Posterior vena cava (tissue), 2 donors: Measurements from ENCODE around the gene CARD11. TPM values are rescaled to one million over a fixed set of nuclear protein-coding genes. Genes with fewer than 3 reads are reported as not detected.
"Not testable (repeated sequence)": the region's sequence is repeated elsewhere in the genome, so short reads cannot be mapped to it uniquely, and the experiment has no call there.

Experiments used
- DNase-seq: peaks from one replicate; pipeline ENCODE4 v3.0.0-alpha.2; 2020; ENCODE audit warnings: low spot score
- intact Hi-C, 2 donors: fragments of 100-400 bp; cut with DNase I; formaldehyde crosslinking; loops; one replicate each; pipeline versions ENCODE4 v1.14.1 to v1.14.2; 2022 to 2023
- total RNA-seq, 2 donors: library from RNA; stranded (reverse); fragmentation: NEBNext Ultra II Directional; extraction: Animal tissue kit (Norgen Biotek cat#: 25700); gene quantifications; one replicate each; pipeline ENCODE4 v1.2.1, GENCODE V29; 2021
- donor health status: DM: yes; HTN: yes; CAD: no.
- donor health status: DM: yes; HTN: yes; CAD: no.

CARD11 gene
- total RNA-seq, 2 donors from 2014 or later: 0.86 to 1.9 TPM

DNA sequence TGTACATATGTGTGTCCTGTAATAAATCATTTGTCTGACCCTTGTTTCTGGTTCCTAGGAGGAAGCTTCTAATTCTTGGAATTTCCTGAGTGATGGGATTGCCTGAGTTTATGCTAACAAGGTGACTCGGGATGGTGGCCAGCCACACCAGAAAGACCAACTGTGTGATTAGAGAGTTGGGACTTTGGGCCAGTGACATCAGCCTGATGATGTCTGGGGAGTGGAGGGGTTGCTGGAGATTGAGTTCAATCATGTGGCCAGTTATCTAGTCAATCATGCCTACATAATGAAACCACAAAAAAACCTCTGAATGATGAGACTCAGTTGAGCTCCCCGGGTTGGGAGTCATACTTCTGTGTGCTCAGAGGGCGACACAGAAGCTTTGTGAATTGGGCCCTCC, 23.5 kb upstream of the CARD11 start:
- DNase-seq: no peak
- intact Hi-C loops: no loop called here

DNA sequence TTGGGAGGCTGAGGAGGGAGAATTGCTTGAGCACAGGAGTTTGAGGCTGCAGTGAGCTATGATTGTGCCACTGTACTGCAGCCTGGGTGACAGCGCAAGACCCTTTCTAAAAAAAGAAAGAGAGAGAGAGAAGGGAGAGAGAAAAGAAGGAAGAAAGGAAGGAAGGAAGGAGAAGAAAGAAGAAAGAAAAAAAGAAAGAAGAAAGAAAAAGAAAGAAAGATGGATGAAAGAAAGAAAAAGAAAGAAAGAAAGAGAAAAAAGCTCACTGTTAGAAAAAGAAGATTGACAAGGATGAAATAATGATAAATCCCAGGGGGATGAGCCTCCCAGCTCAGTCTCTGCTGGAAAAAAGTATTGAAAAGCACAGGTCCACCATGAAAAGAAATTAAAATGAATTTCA, 22.8 kb upstream of the CARD11 start:
- intact Hi-C loops: no loop called here

DNA sequence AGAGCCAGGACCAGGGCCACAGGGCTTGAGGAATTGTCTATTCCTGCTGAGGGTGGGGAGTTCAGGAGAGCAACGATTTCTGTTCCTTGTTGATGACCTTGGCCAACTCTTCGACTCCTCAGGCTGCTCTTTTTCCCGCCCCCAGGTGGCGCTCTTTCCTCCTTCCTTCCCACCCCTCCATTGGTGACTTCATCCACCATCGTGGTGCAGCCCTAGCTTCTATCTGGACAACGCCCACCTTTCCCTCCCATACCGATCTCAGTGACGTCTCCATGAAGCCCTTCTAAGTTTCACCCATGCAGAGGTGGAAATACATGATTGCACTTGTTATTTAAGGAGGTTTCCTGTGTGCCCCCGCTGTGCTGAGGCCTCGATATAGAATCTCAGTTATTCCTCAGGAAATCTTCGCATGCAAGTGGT, 22.1 kb upstream of the CARD11 start:
- no peak for DNase-seq
- intact Hi-C loops: no loop called here

More for the DNA sequence above, 22.8 kb upstream of the CARD11 start:
- DNase-seq: no peak

DNA sequence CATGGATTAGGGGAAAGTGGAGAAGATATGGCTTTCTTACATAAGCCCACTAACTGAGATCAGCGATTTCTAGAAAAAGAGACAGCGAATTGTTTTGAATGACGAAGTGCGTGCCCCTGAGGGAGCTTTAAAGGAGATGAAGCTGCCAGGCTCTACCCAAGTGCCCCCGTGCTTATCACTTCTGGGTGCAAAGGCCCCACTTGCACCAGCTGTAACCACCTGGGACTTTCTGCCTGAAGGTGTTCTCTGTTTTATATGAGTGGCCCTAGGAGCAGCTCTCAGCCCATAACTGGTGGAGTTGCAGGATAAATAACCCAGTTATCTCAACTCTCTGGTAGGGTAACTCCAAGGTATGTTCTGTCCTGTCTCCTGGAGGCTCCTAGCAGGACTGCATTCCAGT, 20.4 kb upstream of the CARD11 start:
- intact Hi-C loops: no loop called here
- DNase-seq: no peak

DNA sequence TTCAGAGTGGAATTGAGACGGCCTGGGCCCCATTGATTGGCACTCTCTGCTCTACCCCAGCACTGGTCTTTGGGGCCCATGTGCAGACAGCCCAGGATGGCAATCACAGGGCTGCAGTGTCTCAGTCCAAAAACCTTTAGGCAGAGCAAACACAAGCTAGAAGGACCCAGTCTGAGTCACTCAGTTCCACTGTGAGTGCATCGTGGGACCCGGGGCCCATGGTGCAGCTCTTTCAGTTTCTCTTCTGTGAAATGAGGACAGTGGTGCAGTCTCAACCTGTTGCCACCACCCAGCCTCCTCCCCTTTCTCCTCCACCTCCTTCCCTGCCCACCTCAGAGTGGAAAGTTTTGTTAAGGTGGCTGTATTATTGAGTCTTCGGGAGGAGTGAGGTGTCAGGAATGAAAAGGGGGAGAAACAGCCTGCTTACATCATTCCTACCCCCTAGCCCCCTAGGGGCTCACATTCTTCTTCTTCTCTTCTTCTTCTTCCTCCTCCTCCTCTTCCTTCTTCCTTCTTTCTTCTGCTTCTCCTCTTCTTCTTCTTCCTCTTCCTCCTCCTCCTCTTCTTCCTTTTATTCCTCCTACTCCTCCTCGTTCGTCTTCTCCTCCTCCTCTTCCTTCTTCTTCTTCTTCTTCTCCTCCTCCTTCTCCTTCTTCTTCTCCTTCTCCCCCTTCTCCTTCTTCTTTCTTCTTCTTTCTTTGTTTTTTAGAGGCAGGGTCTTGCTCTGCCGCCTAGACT, 19.5 kb upstream of the CARD11 start:
- intact Hi-C loops: no loop called here
- DNase-seq: no peak

DNA sequence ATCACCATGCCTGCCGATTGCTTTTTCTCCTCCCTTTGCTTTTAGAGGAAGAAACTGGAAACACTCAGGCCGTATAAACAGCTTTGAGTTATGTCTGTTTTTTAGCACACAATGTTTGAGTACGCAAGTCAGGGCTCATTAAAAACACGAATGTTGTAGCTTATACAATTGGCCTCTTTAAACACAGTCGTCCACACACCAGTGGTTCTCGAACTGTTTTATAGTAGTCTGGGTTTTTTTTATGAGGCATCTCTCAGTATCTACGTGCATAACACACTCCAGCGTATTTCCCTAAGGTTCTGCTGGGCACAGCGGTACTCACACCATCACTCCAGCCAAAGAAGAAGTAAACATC, 13.4 kb upstream of the CARD11 start:
- no peak for DNase-seq

DNA sequence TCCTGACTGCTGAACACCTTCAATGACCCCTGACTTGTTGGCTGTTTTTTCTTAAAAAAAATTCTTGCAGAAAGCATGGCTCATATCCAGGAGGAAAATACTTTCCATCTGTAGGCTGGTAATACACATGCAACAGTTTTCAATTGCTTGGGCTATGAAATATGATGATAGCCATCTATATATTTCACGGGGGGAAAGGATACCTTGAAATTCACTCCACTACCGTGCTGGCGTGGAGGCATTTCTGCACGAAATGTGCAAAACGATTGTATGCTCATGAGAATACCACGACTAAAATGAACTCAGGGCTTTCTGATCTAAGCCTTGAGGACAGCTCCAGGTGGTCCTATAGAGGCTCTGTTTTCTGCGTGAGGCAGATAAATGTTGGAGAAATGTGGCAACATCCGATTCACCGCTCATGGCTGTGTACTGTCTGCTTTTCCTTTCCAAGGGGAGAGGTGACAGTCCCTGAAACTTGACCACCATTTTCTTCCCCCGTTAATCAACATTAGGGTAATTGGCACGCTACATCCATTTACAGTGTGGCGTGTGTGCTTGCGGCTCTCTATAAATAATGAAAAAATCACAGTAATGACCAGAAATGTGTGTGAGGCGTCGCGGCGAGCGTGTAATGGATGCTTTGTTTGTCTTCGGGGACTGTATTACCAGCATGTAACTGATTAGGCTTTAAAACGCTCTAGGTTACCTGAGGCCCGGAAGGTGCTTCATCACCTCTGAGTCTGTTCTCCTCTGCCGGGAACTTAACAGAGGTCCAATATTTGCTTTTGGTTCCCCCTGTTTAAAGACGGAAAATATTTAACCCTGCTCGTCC, 12.8 kb upstream of the CARD11 start:
- DNase-seq: no peak
- intact Hi-C loops: no loop called here

More for the DNA sequence above, 13.4 kb upstream of the CARD11 start:
- intact Hi-C loops: no loop called here

DNA sequence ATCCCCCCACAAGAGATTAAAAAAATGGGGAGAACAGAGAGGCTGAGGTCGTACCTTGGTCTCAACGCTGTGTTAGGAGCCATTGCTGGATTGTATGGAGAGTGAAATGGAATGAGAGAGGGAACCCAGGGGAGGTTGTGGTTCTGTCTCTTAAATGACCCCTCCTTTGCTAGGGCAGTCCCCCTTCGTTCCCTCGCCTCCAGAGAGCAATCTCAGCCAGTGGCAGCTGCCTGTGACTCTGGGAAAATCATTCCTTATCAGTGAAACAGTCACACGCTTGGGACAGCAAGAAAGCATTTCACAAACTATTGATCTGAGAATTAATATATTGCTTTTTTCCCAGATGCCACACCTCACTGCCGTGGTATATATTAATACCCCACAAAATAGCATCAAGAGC, 12.0 kb upstream of the CARD11 start:
- intact Hi-C loops: no loop called here
- no peak for DNase-seq

DNA sequence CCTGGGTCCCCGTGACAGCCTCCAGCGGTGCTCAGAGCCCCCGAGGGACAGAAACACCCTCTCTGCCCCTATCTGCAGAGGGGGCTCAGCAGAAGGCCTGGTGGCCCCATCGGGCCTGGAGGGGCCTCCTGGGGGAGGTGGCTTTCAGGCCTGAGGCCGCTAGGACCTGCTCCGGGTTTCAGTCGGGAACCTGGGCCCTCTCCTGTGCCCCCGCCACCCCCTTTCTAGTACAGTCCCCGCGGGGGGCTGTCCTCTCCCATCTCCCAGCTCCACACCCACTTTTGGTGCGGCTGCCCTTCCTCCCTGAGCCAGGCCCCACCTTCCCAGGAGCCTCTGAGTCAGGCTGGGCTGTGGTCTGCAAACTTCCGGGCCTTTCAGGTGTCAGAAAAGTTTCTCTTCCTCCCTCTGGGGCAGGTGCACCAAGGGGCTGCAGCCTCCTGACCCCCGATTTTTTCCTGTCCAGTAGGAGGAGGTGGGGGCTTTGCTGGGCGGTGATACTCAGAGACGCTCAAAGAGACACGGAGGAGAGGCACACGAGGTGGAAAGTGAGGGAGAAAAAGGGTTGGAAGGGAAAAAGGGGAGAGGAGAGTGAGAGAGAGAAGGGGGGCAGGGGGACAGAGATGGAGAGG, 692 bp downstream of the CARD11 start:
- DNase-seq: no peak
- intact Hi-C loops: no loop called here

DNA sequence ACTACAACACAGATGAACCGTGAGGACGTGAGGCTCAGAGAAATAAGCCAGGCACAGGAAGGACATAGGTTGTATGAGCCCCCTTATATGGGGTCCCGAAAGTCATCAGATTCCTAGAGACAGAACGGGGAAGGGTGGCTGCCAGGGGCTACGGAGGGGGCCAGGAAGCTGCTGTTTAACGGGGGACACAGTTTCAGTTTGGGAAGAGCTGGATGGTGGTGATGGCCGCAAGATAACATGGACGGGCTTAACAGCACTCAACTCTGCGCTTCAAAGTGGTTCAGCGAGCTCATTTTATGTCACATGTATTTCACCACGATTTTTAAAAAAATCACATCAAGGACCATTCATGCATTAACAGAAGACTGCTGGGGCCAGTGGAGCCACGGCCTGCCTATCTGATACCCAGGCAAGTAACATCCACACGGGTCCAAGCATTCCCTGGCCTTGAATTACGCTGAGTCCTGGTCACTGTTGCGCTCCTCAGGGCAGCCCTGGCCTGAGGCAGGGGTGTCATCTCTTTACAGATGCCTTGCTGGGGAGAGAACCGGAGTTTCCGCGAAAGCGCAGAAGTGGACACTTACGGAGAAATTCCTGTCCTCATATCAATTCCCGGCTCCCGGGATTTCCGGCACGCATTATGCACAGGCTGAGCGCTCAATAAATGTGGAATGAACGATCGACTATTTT, 1.5 kb downstream of the CARD11 start:
- no peak for DNase-seq

DNA sequence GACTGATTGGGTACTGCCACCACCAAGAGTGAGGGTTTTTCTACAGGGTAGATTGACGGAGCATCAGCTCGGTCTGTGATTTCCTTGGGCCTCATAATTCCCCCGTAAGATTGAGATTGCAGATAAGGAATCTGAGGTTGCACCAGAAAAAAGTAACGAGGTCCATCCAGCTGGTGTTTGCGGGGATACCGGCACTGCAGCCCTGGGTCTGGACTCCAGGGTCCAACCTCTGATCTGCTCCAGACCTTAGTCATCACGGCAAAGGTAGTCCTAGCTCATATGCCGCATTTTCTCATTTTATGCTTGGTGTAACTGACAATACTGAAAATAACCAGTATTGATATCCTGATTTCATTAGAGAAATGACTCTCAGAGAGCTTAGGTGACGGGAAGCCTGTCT, 3.9 kb downstream of the CARD11 start:
- intact Hi-C loops: no loop called here
- no peak for DNase-seq

More for the DNA sequence above, 1.5 kb downstream of the CARD11 start:
- intact Hi-C loops: no loop called here

DNA sequence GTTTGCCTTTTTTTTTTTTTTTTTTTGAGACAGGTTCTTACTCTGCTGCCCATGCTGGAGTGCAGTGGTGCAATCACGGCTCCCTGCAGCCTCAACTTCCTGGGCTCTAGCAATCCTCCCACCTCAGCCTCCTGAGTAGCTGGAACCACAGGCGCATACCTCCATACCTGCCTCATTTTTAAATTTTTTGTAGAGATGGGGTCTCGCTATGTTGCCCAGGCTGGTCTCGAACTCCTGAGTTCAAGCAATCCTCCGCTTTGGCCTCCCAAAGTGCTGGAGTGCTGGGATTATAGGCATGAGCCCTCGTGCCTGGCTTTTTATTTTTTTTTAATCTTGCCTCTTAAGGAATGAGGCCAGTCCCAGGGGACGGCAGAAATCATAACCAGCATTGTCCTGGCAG, 5.7 kb downstream of the CARD11 start:
- intact Hi-C loops, DNase-seq: not testable (repeated sequence)

DNA sequence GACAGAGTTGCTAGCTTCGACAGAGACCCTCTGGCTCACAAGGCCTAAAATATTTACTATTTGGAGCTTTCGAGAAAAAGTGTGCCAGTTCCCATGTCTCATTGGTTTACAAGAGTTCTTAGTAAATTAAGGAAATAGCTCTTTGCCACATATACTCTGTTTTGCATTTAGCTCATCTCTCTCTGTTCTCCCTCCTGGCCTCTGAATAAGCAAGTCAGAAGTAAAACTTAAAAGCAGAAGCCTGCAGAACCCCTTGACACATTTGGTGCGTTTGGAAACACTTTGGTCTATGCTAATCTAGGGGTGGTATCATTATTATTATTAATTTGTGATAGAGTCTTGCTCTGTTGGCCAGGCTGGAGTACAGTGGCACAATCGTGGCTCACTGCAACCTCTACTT, 6.4 kb downstream of the CARD11 start:
- no peak for DNase-seq
- intact Hi-C loops: no loop called here

DNA sequence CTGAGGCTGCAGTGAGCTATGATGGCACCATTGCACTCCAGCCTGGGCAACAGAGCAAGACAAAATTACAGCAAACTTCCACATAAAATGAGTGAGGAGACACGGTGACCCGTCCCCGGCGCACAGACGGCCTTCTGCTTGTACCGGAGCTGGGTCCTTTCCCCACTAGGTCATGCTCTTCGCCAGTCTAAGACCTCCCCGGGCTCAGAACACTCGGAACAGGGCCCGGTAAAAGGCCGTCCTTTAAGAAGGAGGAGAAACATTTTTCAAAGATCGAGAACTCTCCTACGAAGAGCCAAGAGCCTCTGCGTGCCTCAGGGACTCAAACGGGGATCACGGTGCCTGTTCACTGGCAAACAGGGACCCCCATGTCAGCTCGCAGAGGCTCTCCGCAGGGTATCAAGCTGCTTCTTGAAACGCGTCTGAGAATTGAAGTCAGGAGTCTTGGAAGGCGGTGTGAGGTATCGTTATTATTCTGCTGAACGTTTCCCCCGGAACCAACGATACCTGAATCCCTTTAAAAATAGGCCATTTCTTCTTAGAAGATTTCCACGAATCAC, 9.0 kb downstream of the CARD11 start:
- no peak for DNase-seq
- intact Hi-C loops: no loop called here

DNA sequence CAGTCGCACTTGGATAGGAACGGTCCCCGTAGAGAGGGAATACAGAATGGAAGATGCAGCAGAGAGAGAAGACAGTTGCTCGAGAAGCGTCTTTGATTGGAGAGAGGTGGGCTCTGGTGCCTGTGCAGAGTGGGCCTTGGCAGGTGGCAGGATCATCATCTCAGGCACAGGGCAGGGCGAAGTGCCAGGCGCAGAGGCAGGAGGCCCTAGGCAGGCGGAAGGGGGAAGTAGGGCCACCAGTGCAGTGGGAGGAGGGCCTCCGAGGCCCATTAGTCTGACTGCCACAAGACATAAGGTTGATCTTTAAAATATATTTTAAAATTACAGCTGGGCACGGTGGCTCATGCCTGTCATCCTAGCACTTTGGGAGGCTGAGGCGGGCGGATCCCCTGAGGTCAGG, 10.1 kb downstream of the CARD11 start:
- intact Hi-C loops: no loop called here
- no peak for DNase-seq

DNA sequence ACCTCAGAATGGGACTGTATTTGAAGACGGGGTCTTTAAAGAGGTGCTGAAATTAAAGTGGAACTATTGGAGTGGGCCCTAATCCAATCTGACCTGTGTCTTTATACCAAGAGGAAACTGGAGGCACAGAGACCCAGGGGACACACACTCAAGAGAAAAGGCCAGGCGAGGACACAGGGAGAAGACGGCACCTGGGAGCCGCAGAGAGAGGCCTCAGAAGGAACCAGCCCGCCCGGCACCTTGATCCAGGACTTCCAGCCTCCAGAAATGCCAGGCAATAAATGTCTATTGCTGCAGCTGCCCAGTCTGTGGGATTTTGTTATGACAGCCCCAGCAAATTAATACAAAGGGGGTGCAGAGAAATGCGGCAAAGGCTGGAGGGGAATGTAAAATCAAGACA, 10.5 kb downstream of the CARD11 start:
- intact Hi-C loops: no loop called here

DNA sequence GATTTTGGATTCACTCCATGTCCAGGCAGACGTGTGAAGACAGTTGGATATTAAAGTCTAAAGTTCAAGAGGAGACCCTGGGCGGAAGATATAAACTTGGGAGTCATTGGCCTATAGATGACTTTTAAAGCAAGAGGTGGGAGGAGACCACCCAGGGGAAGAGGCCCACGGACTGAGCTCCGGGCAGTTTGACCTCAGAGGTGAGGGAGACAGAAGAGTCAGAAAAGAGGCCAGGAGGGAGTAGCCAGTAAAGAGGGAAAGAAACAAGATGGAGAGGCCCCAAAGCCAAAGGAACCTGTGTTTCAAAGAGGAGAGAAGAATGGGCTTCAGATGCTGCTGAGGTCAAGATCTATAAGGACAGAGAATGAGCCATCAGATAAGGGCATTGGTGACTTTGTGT, 11.4 kb downstream of the CARD11 start:
- intact Hi-C loops: no loop called here
- DNase-seq: no peak

More for the DNA sequence above, 10.5 kb downstream of the CARD11 start:
- DNase-seq: no peak

DNA sequence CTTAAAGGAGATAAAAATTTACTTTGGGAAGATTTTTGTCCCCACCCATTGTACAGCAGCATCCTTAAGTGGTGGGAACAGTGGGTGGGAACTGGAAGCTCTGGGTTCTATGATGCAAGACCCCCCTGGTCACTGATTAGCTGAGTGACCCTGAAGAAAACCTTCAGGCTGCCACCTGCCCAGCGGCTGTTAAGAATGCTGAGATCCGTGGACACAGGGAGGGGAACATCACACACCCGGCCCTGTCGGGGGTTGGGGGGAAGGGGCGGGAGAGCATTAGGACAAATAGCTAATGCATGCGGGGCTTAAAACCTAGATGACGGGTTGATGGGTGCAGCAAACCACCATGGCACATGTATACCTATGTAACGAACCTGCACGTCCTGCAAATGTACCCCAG, 14.5 kb downstream of the CARD11 start:
- DNase-seq: no peak
- intact Hi-C loops: no loop called here

DNA sequence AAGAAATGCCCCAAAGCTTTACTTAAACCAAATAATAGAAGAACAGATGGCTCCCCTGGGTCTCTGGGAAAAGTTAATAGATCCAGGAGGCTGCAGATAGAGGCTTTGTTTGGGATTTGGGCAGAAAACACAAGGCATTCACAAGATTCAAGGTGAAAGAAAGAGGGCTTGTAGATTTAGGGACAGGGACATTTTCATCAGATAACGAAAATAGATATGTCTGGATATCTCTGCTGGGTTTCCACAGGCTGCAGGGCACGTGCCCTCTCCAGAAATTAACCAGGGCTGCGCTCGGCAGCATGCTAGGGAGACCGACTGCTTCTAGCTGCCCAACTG, 14.9 kb downstream of the CARD11 start:
- no peak for DNase-seq

More for the DNA sequence above, 14.9 kb downstream of the CARD11 start:
- intact Hi-C loops: no loop called here
